HG03175 (cell line): ENCODE results near the gene CAPN10.

ENCODE experiments used
- ATAC-seq: cut with Tn5 transposase; IDR thresholded peaks from one replicate; pipeline ENCODE4 v1.9.1; 2021; ENCODE audit warnings: mild to moderate bottlenecking, moderate library complexity; ENCODE audit not compliant: unreplicated experiment

The CAPN10 gene

DNA sequence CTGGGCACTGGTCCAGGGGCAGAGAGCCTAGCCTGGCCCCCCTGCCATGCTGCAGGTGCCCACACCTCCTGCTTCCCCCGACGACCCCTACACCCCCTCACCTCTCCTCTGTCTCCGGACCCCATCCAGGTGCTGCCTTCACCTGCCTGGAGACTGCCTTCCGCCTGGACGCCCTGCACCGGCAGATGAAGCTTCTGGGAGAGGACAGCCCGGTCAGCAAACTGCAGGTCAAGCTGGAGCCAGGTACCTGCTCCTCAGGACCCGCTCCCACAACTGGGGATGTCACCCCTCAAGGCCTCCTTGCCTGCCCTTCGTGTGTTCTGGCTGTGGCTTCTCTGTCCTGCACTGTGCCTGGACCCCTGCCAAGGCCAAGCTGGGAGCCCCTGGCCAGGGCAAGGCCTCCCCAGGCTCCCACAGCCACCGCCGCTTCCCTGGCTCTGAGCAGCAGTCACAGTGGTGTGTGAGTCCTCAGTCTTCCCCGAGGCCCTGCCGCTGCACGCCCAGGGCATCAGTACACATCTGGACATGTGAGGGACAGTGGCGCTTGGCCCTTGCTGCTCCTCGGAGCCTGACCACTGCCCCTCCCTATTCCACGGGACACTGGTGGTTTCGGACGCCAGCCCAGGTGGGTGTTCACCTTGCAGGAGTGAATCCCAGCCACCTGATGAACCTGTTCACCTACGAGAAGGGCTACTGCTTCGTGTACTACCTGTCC is 12.0 kb upstream of the CAPN10 start:
- no peak for ATAC-seq

DNA sequence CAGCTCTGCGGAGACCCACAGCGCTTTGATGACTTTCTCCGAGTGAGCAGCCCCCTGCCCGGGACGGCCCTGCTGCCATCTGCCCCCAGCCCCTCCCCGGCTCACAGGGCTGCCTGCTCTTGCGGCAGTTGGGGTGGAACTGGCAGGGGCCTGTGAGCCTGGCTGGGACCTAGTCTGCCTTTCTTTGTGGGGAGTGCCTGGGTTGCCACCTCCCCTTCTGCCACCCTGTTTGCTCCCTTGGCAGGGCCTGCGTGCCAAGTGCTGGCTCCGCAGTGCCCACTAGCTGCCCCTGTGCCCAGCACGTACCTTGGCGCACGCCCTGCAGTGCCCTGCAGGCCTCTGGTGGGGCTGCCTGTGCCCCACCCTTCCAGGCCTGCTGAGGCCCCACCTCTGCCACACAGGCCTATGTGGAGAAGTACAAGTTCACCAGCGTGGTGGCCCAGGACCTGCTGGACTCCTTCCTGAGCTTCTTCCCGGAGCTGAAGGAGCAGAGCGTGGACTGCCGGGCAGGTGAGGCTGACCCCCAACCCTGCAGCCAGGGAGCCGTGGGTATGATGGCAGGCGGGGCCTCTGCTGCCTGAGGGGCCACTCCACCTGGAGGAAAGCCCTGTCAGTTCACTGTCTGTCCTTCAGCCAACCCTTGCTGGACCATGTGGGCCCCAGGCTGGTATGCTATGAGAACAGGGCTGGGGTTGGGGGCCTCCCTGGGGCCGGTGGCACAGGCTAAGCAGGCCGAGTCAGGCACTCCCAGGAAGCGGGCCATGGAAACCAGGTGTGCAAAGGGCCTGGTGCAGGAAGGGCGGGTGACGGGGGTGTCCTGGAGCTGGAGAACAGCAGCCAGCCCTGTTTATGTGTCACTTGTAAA is 11.2 kb upstream of the CAPN10 start:
- ATAC-seq: no peak

DNA sequence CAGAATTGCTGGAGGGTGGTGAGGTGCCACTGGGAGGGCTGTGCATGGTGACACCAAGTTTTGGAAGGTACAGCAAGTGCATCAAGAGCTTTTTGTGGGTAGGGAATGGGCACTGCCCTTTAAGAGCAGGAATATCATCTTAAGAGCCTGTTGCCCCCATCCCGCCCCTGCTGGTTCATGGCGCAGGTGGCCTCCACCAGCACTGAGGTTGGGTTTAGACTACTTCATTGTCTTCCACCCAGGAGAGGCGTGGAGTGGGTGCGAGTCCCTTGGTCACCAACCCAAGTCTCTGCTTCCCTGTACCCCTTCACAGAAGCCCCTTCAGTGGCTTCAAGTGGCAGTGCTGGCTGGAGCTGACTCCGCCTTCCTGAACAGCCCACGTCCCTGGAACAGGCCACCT is 10.5 kb upstream of the CAPN10 start:
- ATAC-seq: no peak

DNA sequence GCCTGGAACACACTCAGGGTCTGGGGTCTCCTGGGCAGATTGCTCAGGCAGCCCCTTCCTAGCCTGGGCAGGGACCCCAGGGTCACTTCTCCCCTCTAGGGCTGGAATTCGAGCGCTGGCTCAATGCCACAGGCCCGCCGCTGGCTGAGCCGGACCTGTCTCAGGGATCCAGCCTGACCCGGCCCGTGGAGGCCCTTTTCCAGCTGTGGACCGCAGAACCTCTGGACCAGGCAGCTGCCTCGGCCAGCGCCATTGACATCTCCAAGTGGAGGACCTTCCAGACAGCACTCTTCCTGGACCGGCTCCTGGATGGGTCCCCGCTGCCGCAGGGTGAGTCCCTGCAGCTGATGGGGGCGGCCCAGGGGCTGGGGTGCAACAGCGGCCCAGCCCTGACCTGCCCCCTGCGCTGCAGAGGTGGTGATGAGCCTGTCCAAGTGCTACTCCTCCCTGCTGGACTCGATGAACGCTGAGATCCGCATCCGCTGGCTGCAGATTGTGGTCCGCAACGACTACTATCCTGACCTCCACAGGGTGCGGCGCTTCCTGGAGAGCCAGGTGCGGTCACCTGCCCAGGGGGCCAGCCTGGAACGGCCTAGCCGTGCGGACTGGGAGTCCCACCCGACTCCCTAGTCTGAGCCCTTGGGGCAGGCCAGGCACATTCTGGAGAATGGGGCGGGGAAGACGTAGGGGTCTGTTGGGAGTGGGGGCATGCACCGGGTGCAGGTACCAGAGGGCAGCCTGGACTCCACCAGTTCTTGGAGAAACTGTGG is 9.9 kb upstream of the CAPN10 start:
- ATAC-seq: no peak

DNA sequence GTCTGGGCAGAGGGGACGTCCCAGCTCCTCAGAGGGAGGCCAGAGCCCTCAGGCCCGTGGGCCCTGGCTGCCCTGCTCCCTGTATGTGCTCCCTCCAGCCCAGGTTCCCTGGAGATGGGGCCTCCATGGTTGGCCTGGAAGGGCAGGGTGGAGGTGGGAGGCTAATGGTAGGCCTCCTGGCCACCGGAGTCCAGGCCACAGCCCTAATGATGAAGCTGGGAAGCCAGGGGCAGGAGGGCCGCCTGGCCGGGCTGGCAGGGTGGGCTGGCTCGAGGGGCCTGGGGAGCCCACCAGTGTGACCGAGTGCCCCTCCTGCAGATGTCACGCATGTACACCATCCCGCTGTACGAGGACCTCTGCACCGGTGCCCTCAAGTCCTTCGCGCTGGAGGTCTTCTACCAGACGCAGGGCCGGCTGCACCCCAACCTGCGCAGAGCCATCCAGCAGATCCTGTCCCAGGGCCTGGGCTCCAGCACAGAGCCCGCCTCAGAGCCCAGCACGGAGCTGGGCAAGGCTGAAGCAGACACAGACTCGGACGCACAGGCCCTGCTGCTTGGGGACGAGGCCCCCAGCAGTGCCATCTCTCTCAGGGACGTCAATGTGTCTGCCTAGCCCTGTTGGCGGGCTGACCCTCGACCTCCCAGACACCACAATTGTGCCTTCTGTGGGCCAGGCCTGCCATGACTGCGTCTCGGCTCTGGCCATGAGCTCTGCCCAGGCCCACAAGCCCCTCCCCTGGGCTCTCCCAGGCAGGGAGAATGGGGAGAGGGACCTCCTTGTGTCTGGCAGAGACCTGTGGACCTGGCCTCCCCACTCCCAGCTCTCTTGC is 9.0 kb upstream of the CAPN10 start:
- no peak for ATAC-seq

DNA sequence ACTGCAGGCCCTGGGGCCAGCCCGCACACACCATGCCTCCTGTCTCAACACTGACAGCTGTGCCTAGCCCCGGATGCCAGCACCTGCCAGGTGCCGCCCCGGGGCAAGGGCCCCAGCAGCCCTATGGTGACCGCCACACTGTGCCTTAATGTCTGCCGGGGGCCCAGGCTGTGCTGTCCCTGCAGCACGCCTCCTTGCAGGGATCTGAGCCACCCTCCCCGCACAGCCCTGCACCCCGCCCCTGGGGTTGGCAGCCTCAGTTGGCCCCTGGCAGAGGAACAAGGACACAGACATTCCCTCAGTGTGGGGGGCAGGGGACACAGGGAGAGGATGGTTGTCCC is 8.5 kb upstream of the CAPN10 start:
- no peak for ATAC-seq

DNA sequence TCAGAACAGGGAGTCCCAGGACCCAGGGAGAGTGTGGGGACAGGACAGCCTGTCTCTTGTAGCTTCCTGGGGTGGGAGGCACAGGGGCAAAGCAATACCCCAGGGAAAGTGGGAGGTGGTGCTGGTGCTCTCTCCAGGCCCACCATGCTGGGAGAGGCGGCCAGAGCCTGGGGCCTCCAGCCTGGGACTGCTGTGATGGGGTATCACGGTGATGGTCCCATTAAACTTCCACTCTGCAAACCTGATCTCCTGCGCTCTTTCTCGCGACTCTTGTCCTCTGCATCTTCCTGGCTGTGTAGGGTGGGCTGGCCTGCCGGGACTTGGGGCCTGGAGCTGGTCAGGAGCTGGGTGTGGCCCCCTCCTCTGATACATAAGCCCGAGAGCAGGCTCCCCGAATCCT is 8.0 kb upstream of the CAPN10 start:
- no peak for ATAC-seq

DNA sequence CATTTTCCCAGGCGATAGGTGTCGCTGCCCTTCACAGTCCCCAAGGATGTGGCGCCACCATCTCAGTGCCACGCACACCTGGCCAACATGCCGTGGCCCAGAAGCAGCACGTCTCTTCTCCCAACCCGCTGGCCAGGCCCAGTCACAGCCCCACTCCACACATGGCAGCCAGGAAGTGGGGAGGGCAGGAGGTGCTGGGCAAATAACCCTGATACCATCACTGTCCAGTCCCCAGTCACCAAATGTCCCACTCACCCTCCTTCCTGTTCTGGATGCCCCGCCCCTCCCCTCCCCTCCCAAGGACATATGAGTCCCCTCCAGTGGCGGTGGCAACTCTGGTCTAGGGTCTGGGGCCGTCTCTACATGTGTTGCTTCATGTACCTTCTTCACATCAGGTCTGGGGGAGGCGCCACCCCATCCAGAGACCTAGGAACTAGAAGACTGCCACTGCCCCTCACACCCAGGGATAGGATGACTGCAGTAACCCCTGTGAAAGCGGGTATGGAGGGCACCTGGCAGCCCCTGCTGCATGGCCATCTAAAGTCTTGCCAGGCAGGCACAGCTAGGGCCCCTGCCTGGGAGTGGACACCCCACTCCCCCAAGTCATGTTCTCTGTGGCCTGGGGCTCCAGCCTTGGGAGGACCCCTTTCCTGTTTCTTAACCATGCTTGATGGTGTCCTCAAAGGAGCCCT is 7.3 kb upstream of the CAPN10 start:
- no peak for ATAC-seq

DNA sequence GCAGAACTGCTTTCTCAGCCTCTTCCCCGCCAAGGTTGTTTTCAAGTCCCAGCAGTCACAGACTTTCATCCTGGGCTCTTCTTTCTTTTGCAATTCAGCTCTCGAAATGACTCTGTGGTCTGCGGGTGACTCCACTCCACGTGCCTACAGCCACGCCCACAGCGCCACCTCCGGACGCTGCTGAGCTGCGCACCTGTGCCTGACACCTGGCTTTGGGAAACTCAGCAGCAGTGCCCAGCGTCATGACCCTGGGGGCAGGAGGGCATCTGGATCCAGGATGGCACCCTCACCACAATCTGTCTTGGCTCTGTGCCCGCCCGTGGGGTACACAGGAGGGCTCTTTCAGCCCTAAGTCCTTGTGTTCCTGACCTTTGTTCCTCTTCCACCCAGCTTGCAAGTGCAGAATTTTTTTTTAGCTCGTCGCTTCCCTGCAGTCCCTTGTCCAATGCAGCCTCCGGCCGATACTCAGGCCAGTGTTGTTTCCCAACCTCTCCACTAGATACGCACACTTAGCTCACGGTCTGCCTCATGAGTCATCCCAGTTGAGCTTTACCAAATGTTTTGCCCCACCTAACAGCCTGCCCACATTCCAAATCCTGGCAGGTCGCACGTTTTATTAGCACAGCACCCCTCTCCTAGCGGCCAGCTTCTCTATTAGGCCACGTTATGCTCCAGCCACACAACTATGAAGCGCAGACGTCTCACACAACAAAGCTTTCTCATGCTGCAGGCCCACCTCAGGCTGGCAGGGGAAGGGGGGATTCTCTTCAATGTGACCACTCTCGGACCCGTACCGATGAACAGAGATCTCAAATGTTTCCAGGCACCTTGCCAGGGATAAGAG is 6.5 kb upstream of the CAPN10 start:
- ATAC-seq: no peak

DNA sequence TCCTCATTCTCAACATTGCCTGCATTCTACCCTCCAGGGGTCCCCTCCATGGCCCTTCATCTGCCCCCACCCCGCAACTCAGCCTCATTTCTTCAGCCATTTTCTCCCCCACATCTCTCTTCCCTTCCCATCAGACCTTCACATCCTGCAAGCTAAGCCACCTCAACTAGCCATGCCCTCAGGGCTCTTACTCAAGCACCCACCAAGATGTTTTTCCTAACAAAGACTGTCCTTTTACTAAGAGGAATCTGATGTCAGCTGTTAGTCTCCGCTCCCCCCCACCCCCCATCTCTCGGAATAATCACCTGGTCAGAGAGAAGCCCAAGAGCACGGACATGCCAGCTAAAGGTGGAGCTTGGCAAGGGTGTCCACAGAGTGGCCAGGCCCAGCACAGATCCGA is 4.7 kb upstream of the CAPN10 start:
- ATAC-seq: no peak

DNA sequence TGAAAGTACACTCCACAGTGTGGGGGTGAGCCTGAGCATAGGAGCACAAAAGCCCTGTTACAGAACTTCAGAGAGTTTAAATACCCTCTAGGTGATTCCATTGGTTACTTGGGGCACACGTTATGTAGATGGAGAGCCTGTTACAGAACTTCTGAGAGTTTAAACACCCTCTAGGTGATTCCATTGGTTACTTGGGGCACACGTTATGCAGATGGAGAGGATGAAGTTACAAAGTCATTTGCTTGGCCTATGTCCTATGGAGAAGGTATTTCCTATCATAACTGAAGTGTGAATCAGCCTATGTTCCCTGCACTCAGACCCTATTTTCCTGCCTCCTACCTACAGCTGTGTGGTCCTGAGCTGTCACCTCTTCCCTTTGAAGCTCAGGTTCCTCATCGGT is 3.8 kb upstream of the CAPN10 start:
- ATAC-seq: no peak

DNA sequence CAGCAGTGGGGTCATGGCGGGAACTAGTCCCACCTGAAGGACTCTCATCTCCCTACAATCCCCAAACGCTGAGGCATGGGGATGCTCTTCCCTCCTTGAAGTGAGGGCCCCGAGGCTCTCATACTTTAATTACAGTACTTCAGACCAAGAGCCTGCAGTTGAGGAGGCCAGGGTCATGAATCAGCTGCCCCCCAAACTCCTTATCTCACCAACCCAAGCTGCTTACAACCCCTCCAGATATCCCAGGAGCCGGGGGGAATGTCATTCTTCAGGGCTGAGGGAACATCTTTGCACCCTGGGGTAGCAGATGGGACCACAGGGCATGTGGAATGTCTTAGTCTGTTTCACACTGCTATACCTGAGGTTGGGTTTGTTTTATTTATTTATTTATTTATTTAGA is 2.8 kb upstream of the CAPN10 start:
- no peak for ATAC-seq

DNA sequence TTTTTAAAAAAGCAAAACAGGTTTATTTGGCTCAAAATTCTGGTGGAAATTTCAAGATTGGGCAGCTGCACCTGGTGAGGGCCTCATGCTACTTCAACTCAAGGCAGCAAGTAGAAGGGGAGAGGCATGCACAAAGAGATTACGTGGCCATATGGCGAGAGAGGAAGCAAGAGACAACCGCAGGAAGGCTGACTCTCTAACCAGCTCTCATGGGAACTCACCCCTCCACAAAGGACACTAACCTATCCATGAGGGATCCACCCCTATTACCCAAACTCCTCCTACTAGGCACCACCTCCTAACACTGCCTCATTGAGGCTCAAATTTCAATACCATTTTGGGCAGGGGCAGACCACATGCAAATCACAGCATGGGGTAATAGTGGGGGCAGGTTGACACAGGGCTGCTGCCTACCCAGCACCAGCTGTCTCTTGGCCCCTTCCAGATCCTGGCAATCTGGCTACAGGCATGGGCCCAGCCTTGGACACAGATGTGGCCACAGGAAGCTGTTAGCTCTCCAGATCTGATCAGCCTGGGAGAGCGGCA is 2.0 kb upstream of the CAPN10 start:
- peak; percentile 40 for ATAC-seq

DNA sequence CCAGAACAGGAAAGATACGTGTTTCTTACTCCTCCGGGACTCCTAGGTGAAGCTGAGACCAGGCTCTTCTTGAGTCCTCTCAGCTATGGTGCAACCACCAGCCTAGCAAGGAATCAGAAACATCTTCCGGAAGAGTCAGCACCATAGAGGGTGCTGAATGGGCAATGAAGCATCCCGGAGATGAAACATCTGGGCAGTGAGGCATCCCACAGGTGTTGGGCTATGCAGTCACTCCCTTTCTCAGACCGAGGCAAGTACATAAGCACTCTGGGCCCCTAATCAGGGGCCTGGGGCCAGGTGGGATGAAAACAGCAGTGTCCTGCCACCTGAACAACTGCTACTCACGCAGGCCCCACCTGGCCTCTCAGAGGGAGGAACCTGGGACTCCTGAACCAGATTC is 1.4 kb upstream of the CAPN10 start:
- ATAC-seq: peak; percentile 36

DNA sequence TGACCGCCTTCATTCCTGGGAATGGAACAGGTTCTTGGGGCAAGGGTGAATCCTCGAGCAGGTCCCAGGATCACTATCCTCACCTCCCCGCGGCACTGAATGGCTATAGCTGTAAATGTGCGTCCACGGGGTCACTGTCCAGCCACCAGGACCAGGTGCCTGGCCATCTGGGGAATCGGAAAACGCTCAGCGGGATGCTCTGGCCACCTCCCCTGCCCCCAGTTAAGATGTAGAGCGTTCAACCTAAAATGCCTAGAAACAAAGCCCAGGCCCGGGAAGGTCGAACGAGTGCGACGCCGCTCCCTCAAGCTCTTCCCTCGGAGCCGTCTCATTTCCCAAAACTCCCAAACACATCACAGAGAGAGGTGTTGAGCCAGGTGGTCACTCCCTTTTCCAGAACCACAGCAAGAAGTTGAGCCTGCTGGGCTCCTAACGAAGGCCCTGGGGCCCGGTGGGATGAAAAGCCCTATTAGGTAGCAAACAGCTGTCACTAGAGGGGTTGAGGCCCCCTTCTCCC is 795 bp upstream of the CAPN10 start:
- ATAC-seq: no peak

DNA sequence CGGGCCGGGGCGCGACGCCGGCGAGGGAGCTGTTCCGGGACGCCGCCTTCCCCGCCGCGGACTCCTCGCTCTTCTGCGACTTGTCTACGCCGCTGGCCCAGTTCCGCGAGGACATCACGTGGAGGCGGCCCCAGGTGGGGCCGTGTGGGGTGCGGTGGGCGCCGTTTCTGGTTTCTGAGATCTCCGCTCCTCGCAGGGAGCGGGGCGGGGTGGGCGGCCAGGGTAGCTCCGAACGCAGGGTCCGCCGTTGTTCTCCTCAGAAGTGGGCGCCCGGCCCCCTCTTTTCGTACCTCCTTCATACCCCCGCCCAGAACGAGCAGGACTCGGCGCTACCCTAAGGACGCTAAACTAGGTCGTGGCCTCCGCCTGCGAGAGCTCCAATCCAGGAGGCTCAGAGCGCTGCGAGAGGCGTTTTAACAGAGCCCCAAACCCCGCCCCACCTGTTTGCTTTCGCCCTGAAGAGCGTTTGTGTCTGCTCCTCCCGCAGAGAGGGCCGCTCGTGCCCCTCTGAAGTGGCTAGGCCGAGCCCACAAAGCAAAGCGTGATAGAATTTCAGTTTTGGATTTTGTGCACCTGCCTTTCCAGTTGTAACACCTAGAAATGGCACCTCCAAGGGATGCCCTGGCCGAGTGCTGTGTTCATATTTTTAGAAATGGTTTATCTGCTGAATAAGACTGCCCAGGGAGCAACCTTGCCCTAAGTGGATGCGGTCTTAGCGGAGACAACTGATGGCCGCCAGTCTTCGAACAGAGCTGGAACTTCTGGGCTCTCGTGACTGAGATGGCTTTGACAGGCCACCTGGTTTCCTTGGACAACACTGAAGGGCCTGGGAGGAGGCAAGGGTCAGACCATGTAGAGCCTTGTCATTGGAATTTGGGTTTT is 626 bp downstream of the CAPN10 start:
- ATAC-seq: peak; percentile 10

DNA sequence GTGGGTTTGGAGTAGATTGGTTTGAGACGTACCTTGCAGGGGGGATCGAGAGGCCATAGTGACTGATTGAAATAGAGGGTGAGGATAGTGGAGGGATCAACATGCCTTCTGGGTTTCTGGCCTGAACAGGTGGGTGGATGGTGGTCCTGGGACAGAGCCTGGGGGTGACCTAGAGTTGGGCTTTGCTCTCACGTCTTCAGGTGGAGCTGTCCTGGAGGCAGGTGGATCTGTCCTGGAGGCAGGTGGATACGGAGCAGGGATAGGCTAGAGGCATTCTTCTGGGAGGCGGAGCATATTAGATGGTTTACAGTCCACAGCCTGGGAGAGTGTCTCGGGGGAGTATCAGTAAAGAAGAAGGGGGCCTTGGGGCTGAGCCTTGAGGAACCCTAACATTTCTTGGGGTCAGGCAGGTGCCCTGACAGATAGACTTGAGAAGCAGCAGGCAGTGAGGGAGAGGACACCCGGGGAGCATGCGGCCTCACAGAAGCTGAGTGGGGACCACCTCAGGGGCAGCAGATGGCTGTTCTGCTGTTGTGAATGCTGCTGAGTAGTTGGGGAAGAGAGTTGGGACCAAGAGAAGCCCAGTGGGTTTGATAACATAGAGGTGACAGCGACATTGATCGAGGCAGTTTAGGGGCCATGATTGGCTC is 1.6 kb downstream of the CAPN10 start:
- no peak for ATAC-seq
